HCT116 (cell line): Measurements from ENCODE around the gene SLC47A1. TPM values are rescaled to one million over a fixed set of nuclear protein-coding genes. Genes with fewer than 3 reads are reported as not detected.

ENCODE experiments used
- ATAC-seq: fragments of 200-7000 bp; cut with Tn5 transposase; 2 replicates; pipeline ENCODE4 v1.9.1; 2020; ENCODE audit warnings: mild to moderate bottlenecking, moderate library complexity
- BruUV-seq: library from RNA; stranded (reverse); fragments of 400-500 nt; replicated peaks from 2 replicates; lab custom pipeline; 2021; lab: Mats Ljungman, UMichigan
- CTCF ChIA-PET: fragments of 300-600 bp; sonication (Branson Sonifier 250); formaldehyde crosslinking; loops from one replicate; lab custom pipeline; 2021; ENCODE audit warnings: antibody characterized with exemption; lab: Charles Lee
- POLR2A ChIA-PET: fragments of 300-600, 350-600 bp; sonication (Branson Sonifier 250); formaldehyde crosslinking; loops from one replicate; lab custom pipeline; 2021; ENCODE audit warnings: antibody characterized with exemption; lab: Charles Lee
- RAD21 ChIA-PET, 2 experiments: fragments of 300-600 bp; sonication (Branson Sonifier 250); formaldehyde crosslinking; loops; one replicate each; lab custom pipeline; 2023; ENCODE audit warnings: low total read pairs in 2 of 2; ENCODE audit not compliant: uncharacterized antibody in 2 of 2, unreplicated experiment in 2 of 2, low non-redundant PET in 1 of 2; lab: Charles Lee
- DNase-seq: peaks from one replicate; pipeline ENCODE4 v3.0.0-alpha.2; 2010; ENCODE audit warnings: low read depth, low spot score
- H2AFZ ChIP-seq: fragments of 200-600 bp; shearing (Covaris generic), sonication (generic); 2 replicates; pipeline ENCODE4 v1.6.1; 2017; ENCODE audit warnings: low read depth, mixed run types, mixed read lengths, antibody characterized with exemption, low read length; ENCODE audit not compliant: poor library complexity, severe bottlenecking
- H3K27ac ChIP-seq: 2 replicates; pipeline ENCODE4 v1.5.1; 2012; ENCODE audit warnings: low read depth, low read length
- H3K27me3 ChIP-seq: fragments of 200-600 bp; sonication (generic); 2 replicates; pipeline ENCODE4 v1.6.1; 2016; ENCODE audit warnings: mixed run types, low read length, mixed read lengths; ENCODE audit not compliant: insufficient read depth
- H3K36me3 ChIP-seq, 2 experiments: fragments of 200-500 bp in 1 of 2; fragments of 200-600 bp in 1 of 2; sonication (Bioruptor generic) in 1 of 2; sonication (generic) in 1 of 2; 2 replicates each; pipeline versions ENCODE4 v1.5.1 to v1.6.1; 2014 to 2016; ENCODE audit warnings: low read length in 2 of 2, inconsistent platforms in 1 of 2, mixed read lengths in 1 of 2, mixed run types in 1 of 2; ENCODE audit not compliant: insufficient read depth in 2 of 2, control insufficient read depth in 1 of 2
- H3K4me1 ChIP-seq, 2 experiments: fragments of 200-600 bp in 1 of 2; sonication (generic) in 1 of 2; 2 replicates each; pipeline versions ENCODE4 v1.5.1 to v1.6.1; 2012 to 2017; ENCODE audit warnings: low read length in 2 of 2, inconsistent platforms in 1 of 2, mild to moderate bottlenecking in 1 of 2, mixed read lengths in 1 of 2, mixed run types in 1 of 2, moderate library complexity in 1 of 2; ENCODE audit not compliant: insufficient read depth in 2 of 2, control insufficient read depth in 1 of 2
- H3K4me2 ChIP-seq: fragments of 200-600 bp; sonication (generic); 2 replicates; pipeline ENCODE4 v1.6.1; 2017; ENCODE audit warnings: mixed run types, low read length, mixed read lengths
- H3K4me3 ChIP-seq, 2 experiments: fragments of 200-600 bp in 1 of 2; sonication (generic) in 1 of 2; replicated peaks in 1 of 2; 2 replicates each; pipeline ENCODE4 v1.5.1; 2011 to 2016; ENCODE audit warnings: low read length in 2 of 2, control low read depth in 1 of 2, low read depth in 1 of 2, mild to moderate bottlenecking in 1 of 2, mixed read lengths in 1 of 2, mixed run types in 1 of 2
- H3K79me2 ChIP-seq: fragments of 200-600 bp; sonication (generic); 2 replicates; pipeline ENCODE4 v1.6.1; 2017; ENCODE audit warnings: mild to moderate bottlenecking, mixed run types, low read length, moderate library complexity, mixed read lengths; ENCODE audit not compliant: insufficient read depth
- H3K9ac ChIP-seq: fragments of 200-600 bp; sonication (generic); 2 replicates; pipeline ENCODE4 v1.6.1; 2016; ENCODE audit warnings: low read length, mixed read lengths
- H3K9me2 ChIP-seq: fragments of 200-600 bp; sonication (generic), shearing (Covaris generic); 2 replicates; pipeline ENCODE4 v1.6.1; 2017; ENCODE audit warnings: mixed run types, mild to moderate bottlenecking, moderate library complexity; ENCODE audit not compliant: insufficient read depth
- H3K9me3 ChIP-seq, 2 experiments: fragments of 200-500 bp in 1 of 2; fragments of 200-600 bp in 1 of 2; sonication (Bioruptor generic) in 1 of 2; sonication (generic) in 1 of 2; 2 replicates each; pipeline ENCODE4 v1.6.1; 2014 to 2017; ENCODE audit warnings: low read length in 2 of 2, mixed read lengths in 2 of 2, inconsistent platforms in 1 of 2, low read depth in 1 of 2, mild to moderate bottlenecking in 1 of 2, mixed run types in 1 of 2, moderate library complexity in 1 of 2; ENCODE audit not compliant: control insufficient read depth in 1 of 2, insufficient read depth in 1 of 2
- H4K20me1 ChIP-seq: fragments of 200-600 bp; sonication (generic), shearing (Covaris generic); 2 replicates; pipeline ENCODE4 v1.6.1; 2017; ENCODE audit warnings: mixed run types, mild to moderate bottlenecking, moderate library complexity; ENCODE audit not compliant: insufficient read depth
- ATF3 ChIP-seq: IDR thresholded peaks from 2 replicates; pipeline ENCODE4 v1.6.1; 2012
- CBX3 ChIP-seq: IDR thresholded peaks from 2 replicates; pipeline ENCODE4 v1.6.1; 2012; ENCODE audit warnings: low read depth
- CEBPB ChIP-seq: IDR thresholded peaks from 2 replicates; pipeline ENCODE4 v1.6.1; 2012; ENCODE audit warnings: low read depth
- EGR1 ChIP-seq: IDR thresholded peaks from 2 replicates; pipeline ENCODE4 v1.6.1; 2012; ENCODE audit warnings: low read depth
- ELF1 ChIP-seq: IDR thresholded peaks from 2 replicates; pipeline ENCODE4 v1.6.1; 2012; ENCODE audit warnings: low read depth, borderline replicate concordance
- EZH2 ChIP-seq: fragments of 200-600 bp; sonication (generic); IDR thresholded peaks from 2 replicates; pipeline ENCODE4 v1.6.1; 2017; ENCODE audit warnings: antibody characterized with exemption, mixed run types
- EZH2phosphoT487 ChIP-seq: fragments of 200-600 bp; IDR thresholded peaks from 2 replicates; pipeline ENCODE4 v1.6.1; 2018; ENCODE audit warnings: antibody characterized with exemption, borderline replicate concordance
- FOSL1 ChIP-seq: IDR thresholded peaks from 2 replicates; pipeline ENCODE4 v1.6.1; 2012; ENCODE audit warnings: low read depth
- JUND ChIP-seq: IDR thresholded peaks from 2 replicates; pipeline ENCODE4 v1.6.1; 2012
- MAX ChIP-seq: IDR thresholded peaks from 2 replicates; pipeline ENCODE4 v1.6.1; 2012
- POLR2AphosphoS5 ChIP-seq: IDR thresholded peaks from 2 replicates; pipeline ENCODE4 v1.6.1; 2011; ENCODE audit warnings: mild to moderate bottlenecking, low read depth, low read length, moderate library complexity
- RAD21 ChIP-seq: IDR thresholded peaks from 2 replicates; pipeline ENCODE4 v1.6.1; 2012; ENCODE audit warnings: low read depth, mild to moderate bottlenecking
- REST ChIP-seq: IDR thresholded peaks from 2 replicates; pipeline ENCODE4 v1.6.1; 2012; ENCODE audit warnings: low read depth
- SIN3A ChIP-seq: IDR thresholded peaks from 2 replicates; pipeline ENCODE4 v1.6.1; 2012; ENCODE audit warnings: low read depth
- SP1 ChIP-seq: IDR thresholded peaks from 2 replicates; pipeline ENCODE4 v1.6.1; 2012; ENCODE audit warnings: low read depth
- SRF ChIP-seq: IDR thresholded peaks from 2 replicates; pipeline ENCODE4 v1.6.1; 2012; ENCODE audit warnings: low read depth
- YY1 ChIP-seq: IDR thresholded peaks from 2 replicates; pipeline ENCODE4 v1.6.1; 2011; ENCODE audit warnings: low read length, low read depth, moderate library complexity, mild to moderate bottlenecking; ENCODE audit not compliant: insufficient replicate concordance; ENCODE audit errors: extremely low read depth
- intact Hi-C: fragments of 100-400 bp; cut with micrococcal nuclease; formaldehyde crosslinking; loops from 2 replicates; pipeline ENCODE4 v1.10.0; 2022
- total RNA-seq: library from RNA; stranded (reverse); gene quantifications from one replicate; pipeline ENCODE4 v1.2.1, GENCODE V29; 2021; ENCODE audit not compliant: unreplicated experiment

Gene SLC47A1
- total RNA-seq, 1 experiment from 2014 or later: 0.17 TPM

GRCh38 chr17:19590451-19590850 is 56.8 kb downstream of the SLC47A1 start:
- BruUV-seq: no TSS peak
- Histone ChIP-seq H3K9ac (no peak overlapping the region), H3K9me2 (no peaks in the 10 kb centered on the region), H2AFZ (no peak overlapping the region), H3K36me3 (no peaks in the 10 kb centered on the region), H4K20me1 (no peaks in the 10 kb centered on the region), H3K4me2 (no peak overlapping the region), H3K4me1 (no peaks in the 10 kb centered on the region), H3K27me3 (no peaks in the 10 kb centered on the region)
- intact Hi-C loops: no loop called here
- CTCF ChIA-PET: no interaction called here
- TF ChIP-seq CBX3: no peak
- TF ChIP-seq POLR2AphosphoS5: no peak
- no peak for TF ChIP-seq EZH2phosphoT487
- TF ChIP-seq FOSL1: no peak
- no peak for TF ChIP-seq EZH2
- TF ChIP-seq SRF: no peak
- TF ChIP-seq MAX: no peak
- TF ChIP-seq ATF3: no peak
- TF ChIP-seq REST: no peak
- no peak for TF ChIP-seq SIN3A
- no peak for TF ChIP-seq ELF1
- TF ChIP-seq CEBPB: no peak
- TF ChIP-seq SP1: no peak
- no peak for TF ChIP-seq YY1
- no peak for TF ChIP-seq JUND
- no peak for TF ChIP-seq EGR1
- TF ChIP-seq RAD21: no peak
- TF ChIP-seq, all 23 proteins: peak for 0
- DNase-seq (no peak), ATAC-seq (no peak)
- no peak overlapping the region for H3K4me3 ChIP-seq
- H3K27ac ChIP-seq: no peak overlapping the region
- no peaks in the 10 kb centered on the region for H3K79me2 ChIP-seq
- POLR2A ChIA-PET: no interaction called here
- no peaks in the 10 kb centered on the region for H3K9me3 ChIP-seq
- RAD21 ChIA-PET: no interaction called here
